Measurements from ENCODE around the gene TMEM218.
A peak's percentile ranks its signal among the peaks of the same experiment; 100 is the strongest.

Gene TMEM218

GRCh38 chr11:125123947-125124617 is 12.7 kb upstream of the TMEM218 start:
- 0 out of 2 replicates have a peak, but pooled peaks have one; percentile 50 for TF ChIP-seq YY1 (IDR thresholded peaks at IDR 0.05; ENCODE audit: low read depth)
- TF ChIP-seq CREB1 (IDR thresholded peaks at IDR 0.05; ENCODE audit: low read depth) = no peak
- no peak for TF ChIP-seq REST (IDR thresholded peaks at IDR 0.05; ENCODE audit: low read depth)

GRCh38 chr11:125123194-125123946 is 11.9 kb upstream of the TMEM218 start:
- TF ChIP-seq EP300 (IDR thresholded peaks at IDR 0.05; ENCODE audit: borderline replicate concordance) = no peak

- TF ChIP-seq TCF12 (IDR thresholded peaks at IDR 0.05; ENCODE audit: low read depth) (no peak), REST (IDR thresholded peaks at IDR 0.05; ENCODE audit: low read depth) (no peak), EP300 (IDR thresholded peaks at IDR 0.05; ENCODE audit: borderline replicate concordance) (no peak), RAD21 (IDR thresholded peaks at IDR 0.05; ENCODE audit: low read depth) (no peak), NFIC (IDR thresholded peaks at IDR 0.05) (no peak), TAF1 (IDR thresholded peaks at IDR 0.05; ENCODE audit: low read depth) (no peak), CEBPB (IDR thresholded peaks at IDR 0.05) (no peak), CREB1 (IDR thresholded peaks at IDR 0.05; ENCODE audit: low read depth) (no peak), EGR1 (IDR thresholded peaks at IDR 0.05) (no peak), ZBTB7A (IDR thresholded peaks at IDR 0.05; ENCODE audit: low read depth) (no peak), FOXM1 (IDR thresholded peaks at IDR 0.05; ENCODE audit: borderline replicate concordance, low read depth) (no peak), YY1 (IDR thresholded peaks at IDR 0.05; ENCODE audit: low read depth) (no peak), MAX (IDR thresholded peaks at IDR 0.05) (no peak), TEAD4 (IDR thresholded peaks at IDR 0.05) (no peak), USF1 (IDR thresholded peaks at IDR 0.05) (no peak)
Measured at GRCh38 chr11:125117429-125117828, 6.0 kb upstream of the TMEM218 start.

GRCh38 chr11:125114518-125114917 is 3.1 kb upstream of the TMEM218 start:
- TF ChIP-seq RAD21 (IDR thresholded peaks at IDR 0.05; ENCODE audit: low read depth) = peak; percentile 9; the same call in 1 of the 2 replicates
- TF ChIP-seq MAX (IDR thresholded peaks at IDR 0.05) = no peak

GRCh38 chr11:125112208-125112604 is 780 bp upstream of the TMEM218 start:
- TF ChIP-seq EP300 (IDR thresholded peaks at IDR 0.05; ENCODE audit: borderline replicate concordance) (no peak), USF1 (IDR thresholded peaks at IDR 0.05) (no peak), NFIC (IDR thresholded peaks at IDR 0.05) (no peak), ZBTB7A (IDR thresholded peaks at IDR 0.05; ENCODE audit: low read depth) (no peak), TCF12 (IDR thresholded peaks at IDR 0.05; ENCODE audit: low read depth) (no peak), MAX (IDR thresholded peaks at IDR 0.05) (no peak), REST (IDR thresholded peaks at IDR 0.05; ENCODE audit: low read depth) (no peak), CREB1 (IDR thresholded peaks at IDR 0.05; ENCODE audit: low read depth) (no peak), EGR1 (IDR thresholded peaks at IDR 0.05) (no peak), YY1 (IDR thresholded peaks at IDR 0.05; ENCODE audit: low read depth) (no peak)
